GM21447 (cell line): ENCODE data around the gene GCA.

Source experiments
- ATAC-seq: cut with Tn5 transposase; IDR thresholded peaks from one replicate; pipeline ENCODE4 v1.9.1; 2021; ENCODE audit not compliant: unreplicated experiment

The GCA gene, protein sequence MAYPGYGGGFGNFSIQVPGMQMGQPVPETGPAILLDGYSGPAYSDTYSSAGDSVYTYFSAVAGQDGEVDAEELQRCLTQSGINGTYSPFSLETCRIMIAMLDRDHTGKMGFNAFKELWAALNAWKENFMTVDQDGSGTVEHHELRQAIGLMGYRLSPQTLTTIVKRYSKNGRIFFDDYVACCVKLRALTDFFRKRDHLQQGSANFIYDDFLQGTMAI

DNA sequence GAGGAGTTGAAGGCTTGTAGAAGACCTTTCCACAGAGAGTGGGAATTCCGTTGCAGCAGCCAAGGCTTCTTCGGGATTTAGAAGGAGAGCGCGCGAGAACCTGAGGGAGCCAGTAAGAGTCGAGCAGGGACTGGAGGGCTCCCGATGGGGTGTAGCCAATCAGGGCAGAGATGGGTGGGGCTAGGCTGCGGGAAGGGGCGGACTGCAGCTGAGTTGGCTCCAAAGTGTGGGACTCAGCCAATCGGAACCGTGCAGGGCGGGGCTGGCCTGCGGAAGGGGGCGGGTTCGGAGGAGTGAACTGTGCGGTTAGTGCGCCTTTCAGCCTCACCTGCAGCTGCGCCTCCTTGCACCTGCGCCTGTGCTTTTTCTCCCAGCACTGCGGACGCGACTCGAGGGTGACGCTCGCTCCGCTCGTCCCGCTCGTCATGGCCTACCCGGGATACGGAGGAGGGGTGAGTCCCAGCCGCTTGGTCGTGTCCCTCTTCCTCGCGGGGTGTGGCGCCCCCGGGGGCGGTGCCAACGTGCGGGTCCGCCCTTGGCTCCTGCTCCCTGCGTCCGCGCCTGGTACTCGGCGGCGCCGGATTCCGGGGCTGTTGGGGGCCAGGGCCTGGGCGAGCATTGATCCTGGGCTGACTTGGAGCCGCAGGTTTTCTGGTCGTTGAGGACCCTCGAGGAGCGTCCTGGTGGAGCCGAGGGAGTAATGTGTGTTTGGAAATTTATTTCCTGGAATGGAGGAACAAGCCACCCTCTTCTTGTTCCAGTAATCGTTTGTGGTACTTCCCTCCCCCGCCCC lies at the start of gene GCA:
GCA (plus strand) TSS at position 309 of the 793 bp plus-strand sequence; CDS start at position 426, 117 bp downstream.
- peak; percentile 98 for ATAC-seq

DNA sequence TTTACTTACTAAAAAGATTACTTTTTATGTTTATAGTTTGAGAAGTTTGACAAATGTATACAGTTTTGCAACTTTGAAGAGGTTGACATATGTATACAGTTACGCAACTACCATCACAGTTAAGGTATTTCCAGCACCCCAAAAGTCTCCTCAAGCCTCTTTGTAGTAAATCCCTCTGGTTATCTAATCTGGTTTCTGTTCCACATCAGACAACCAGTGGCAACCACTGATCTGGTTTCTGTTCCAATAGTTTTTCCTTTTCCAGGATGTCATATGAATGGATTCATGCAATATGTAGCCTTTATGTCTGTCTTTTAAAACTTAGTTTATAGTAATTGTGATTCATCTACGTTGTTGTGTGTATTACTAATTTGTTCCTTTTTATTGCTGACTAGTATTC lies 48.9 kb upstream of the GCA start:
- no peak for ATAC-seq

DNA sequence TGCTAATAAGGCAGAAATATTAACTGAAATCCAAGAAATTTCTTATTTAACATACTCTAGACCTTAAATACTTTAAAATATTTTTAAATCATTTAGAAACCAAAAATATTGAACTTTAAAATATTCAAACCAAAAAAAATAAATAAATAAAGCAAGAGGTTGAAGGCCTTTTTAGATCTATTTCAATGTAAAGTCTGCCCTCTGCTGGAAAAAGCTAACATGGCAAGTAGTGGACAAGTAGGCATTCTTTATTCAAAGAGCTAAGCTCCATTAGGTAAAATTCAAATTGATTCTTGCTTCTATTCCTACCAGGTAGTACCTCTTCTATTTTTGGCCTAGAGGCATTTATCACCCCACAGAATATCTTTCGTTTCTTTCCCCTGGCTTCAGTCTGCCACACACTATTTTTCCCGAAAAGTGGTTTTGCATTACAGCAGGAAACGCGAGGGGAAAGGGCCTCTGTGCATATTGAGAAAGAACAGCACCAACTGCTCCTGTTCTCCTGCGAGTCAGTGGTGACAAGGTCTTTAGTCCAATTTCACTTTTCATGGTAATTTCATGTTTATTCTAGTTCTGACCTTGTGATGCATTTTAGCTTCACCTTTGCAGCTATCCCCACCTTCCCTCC lies 45.9 kb upstream of the GCA start:
- peak; percentile 73 for ATAC-seq

DNA sequence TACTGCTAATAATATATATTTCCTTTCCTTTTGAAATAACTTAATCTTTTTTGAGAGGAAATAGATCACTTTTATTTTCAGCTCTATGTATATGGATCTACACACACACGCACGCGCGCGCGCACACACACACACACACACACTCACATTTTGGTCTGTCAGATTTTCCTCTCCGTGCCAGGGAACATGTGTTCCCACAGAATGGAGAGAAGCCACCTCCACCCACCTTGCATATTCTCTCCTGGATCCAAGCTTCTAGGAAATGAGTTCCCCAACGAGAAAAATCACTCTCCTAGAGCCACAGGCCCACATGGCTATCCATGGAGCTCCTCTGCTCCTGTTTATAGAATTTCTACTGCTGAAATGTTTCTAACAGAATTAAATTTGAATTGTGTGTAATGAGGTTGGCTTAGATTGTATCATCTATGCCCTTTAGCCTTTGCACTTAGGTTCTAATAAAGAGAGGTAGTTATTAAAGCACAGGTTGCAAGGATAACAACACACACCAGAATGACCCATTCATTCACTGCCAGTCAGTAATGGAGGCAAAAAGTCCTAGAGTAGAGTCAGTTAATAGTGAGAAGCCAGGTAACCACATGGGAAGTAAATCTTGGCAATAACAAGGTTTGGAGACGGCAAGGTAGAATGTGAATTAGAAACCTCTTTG lies 45.1 kb upstream of the GCA start:
- no peak for ATAC-seq

DNA sequence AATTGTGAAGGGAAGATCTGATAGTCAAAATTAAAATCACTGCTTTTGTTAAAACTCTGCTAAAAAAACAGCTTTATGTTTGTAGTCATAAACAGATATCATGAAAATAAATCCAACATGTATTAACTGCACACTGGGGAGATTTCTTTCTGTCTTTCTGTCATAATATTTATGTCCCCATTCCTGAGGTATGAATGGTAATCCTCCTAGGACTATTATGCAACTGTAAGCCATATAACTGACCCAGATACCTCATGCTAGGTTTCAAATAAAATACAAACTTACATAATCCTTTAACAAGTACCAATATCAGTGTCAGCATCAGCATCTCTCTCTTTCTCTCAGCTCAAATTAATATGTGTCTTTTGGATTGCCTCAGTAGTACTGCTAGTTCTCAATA lies 43.7 kb upstream of the GCA start:
- ATAC-seq: no peak

DNA sequence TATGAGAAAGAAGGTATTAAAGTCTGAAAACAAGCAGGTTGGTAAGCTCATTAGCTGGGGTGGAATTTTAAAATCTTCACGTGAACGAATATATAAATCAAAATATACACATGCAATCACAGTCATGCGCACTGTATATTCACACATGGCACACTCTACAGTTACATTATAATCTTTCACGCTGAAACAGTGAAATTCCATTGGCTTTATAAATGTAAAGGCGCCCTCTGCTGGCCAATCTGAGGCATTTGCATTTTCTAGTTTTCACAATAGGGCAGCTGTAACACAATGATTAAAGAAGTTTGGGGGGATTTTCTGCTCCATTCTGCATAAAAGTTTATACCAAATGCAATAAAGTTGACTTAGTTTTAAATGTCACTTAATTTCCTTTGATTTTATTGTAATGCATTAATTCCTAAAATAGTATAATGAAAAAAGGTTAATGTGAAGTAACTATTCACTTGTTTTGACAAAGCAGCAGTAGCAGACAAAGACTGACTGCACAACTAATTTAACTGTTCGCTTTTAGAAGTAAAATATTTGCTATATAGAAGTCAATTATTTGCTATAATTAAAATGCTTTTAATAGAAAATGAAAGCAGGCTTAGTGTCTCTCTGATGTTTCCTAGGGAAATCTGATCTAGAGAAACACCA lies 42.7 kb upstream of the GCA start:
- peak; percentile 76 for ATAC-seq

DNA sequence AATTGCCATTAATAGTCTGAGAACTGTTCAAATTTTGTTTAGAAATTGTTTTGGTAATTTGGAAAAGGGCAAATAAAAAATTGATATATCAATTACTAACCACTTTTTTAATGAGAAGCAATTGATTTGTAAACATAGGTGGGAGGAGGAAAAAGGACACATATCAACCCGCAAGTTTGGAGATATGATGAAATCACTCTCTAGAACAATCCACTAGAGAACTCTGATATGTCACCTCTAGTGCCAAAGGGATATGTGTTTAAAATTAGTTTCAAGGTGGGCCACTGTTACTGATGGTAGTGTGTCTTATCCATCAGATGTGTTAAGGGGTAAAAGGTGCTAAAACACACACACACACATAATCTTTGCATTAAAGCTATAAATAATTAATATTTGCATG lies 42.1 kb upstream of the GCA start:
- ATAC-seq: no peak

DNA sequence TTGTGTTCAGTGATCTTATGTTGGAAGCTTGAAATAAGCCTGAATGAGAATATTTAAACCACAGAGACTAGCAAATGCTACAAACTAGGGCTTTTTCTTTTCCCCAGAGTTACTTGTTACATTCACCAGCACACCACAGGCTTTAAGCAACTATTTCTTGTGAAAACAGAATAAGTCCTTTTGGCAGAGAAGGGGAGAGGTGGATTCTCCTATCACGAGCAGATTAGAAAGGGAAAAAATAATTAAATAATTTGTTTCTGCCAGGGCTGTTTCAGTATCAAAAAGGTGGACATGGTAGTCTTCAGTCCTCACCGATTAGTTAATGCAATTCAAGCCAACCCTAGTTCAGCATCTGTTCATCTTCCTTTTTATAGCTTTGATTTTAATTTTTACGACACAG lies 38.0 kb upstream of the GCA start:
- ATAC-seq: no peak

DNA sequence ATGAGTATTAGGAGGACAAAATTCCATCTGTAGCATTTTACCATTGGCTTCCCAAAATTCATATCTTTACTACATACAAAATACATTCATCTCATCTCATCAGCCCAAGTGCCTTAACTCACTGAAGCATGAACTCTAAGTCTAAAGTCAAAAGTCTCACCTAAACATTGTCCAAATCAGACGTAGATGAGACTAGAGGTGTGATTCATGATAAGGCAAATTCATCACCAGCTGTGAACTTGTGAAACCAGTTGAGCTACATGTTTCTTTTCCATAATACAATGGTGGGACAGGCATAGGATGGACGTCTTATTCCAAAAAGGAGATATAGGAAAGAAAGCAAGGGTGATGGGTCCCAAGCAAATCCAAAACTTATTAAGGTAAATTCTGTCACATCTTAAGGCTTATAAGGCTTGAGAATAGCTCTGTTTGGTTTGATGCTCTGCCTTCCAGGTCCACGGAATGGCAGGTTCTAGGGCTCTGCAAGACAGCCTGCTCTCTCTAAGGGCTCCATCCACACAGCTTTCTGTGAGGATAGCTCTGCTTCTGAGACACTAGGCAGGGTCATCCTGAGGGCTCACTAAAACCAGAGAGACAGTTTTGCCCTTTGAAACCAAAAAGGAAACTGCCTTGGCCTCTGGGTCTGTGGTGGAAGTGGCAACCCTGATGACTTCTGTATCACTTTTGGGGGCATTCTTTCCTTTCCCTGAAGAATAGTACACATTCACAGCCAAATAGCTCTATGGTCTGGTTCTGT lies 35.0 kb upstream of the GCA start:
- peak; percentile 67 for ATAC-seq

DNA sequence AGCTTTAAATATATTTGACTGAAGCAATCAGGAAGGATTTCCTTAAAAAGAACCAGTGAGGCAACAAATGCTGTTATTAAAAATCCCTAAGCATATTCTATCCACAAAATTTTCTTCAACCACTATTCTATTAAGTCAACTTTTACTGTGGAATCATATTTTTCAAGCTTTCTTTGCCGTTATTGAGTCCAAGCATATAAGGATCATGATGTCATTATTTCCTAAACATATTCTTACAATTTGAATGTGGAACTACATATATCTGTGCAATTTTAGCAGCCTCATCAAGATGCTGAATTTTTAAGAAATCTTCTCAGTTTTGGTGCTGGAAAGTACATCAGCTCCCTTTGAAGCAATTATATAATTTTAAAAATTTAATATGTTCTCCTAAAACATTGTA lies 31.1 kb upstream of the GCA start:
- no peak for ATAC-seq

DNA sequence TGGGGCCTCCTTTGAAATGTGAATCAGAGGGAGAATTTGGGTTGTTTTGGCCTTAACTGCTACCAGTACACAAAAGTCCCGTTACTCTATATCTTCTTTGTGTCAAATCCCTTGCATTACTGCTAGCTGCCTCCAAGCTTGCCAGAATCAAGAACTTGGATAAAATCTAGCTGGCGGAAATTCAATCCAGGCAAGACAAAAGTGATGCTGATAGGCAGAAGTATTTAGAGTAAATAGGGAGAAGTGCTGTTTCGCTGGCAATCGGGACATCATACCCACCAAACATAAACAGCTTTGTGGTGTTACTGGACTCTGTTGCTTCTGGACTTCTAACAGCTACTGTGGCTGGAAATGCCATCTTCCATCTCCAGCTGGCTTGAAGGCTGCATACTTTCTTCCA lies 28.0 kb upstream of the GCA start:
- no peak for ATAC-seq

DNA sequence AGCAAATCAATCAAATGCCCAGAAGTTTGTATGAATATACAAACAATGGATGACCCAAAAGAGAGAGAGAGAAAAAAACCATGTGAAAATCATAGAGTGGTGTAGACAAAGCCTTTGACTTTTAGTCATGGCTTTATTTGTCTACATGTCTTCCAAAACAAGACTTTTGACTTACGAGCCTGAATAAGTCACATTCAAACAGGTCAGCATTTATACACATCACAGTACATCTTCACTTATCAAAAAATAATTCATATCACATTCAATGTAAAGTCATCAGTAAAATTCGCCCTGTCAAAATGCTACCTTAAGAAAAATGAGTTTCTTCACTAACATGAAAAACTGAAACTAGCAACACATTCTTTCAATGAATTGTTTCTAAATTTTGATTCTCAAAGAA lies 27.3 kb upstream of the GCA start:
- ATAC-seq: no peak

DNA sequence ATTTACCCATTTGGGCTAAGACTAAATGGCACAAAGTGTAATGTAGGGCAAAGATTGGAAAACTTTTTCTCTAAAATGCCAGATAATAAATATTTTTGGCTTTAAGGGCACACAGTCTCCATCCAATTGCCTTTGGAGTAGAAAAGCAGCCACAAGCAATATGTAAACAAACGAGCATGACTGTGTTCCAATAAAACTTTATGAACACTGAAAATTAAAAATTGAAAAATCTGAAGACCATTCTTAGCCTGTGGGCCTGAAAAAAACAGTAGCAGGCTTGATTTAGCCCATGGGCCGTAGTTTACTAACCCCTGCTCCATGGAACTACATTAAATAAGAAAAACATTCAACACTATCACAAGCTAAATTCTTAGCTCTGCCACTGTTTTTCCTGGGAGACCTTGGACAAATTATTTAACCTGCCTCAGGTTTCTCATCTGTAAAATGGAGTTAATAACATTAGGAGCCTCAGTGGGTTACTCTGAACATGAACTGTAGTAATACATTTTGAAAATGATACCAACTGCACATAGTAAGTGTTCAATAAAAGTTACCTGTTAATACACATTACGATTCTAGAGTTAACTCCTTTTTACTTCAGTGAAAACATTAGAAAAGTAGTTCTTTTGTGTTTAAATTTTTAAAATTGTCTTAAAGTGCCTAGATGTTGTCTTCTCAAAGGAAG lies 26.7 kb upstream of the GCA start:
- no peak for ATAC-seq

DNA sequence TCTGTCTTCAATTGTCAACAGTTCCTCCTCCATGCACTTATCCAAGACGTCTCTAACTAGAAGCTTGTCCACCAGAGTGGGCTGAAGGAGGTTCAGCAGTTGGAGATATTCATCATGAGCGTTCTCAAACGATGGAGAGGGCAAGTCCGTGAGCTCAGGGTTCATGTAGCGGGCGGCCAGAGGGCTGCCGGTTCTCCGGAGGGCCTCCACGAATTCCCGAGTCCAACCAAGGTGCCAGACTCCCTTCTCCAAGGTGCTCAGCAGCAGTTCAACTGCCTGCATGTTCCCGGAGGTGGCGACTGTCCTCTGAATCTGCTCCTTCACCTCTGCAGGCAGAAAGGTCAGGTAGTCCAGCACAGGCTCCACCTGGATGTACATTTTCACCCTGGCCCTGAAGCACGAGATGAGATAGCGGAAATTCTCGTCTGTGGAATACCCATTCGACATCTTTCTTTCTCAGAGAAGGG lies 26.0 kb upstream of the GCA start:
- ATAC-seq: peak; percentile 5

DNA sequence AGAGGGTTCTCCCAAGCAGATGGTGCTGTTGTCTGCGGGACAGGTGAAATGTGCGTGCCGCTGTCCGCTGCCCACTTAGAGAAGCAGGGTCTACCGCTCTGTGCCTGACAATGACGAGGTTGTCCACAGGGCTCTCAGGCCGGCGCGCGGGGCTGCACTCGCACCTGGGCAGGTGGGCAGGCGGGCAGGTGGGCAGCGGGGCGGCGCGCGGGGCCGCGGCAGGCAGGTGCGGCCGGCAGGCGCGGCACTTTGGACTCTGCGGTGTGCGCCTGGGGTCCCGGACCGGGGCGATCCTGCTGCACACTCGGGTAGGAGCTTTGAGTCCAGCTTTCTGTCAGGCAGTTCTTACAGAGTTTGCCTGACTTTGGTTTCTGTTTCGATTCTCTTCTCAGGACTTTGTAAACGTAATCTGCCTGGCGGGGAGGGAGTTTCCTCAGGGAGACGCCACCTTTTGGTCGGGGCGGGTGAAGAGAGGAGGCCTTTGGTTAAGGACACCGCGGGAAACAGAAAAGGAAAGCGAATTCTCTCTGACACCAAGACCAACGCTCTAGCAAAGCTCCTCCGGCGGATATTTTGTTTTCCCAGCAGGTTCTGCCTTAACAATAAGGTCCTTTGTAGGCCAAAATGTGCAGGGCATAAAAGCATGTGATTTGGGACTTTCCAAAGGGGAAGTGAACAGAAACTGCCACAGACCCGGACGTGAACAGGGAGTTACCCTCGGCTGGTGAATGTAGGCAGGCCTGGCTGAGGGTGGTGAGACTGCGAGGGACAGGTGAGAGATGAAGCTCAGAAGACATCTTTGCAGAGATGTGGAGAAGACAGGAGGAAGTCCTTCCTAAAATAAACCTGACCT lies 25.4 kb upstream of the GCA start, which contains the start of gene IFIH1:
IFIH1 (minus strand) TSS at position 357 of the 853 bp plus-strand sequence. CDS start 377 bp downstream, outside the sequence.
- peak; percentile 82 for ATAC-seq

DNA sequence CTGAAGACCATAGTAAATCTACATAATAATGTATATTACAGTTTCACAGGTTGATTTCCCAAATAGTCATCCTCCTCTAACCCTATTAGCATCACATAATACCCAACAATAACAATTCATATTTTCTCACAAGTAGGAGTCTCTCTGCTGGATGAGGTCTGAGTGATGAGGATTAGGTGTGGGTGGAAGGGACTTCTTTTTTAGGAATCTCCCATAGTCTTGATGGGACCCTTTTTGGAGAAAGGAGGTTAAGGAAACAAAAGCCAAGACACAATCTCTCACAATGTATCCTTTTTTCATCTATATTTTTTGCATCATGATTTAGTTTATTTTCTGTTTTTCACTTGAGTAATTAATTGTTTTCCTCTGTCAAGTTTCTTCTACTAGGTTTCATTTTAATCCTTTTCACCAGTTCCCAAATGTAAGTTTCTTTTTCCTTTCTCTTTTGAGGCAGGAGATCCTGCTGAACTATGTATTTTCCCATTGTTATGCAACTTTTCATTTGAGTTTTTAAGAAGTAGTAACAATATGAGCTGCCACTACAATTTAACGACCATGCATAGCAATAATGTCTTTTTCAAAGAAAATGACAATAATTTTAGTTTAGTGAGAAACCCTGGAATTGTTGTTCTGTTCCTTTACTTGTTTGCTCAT lies 22.9 kb upstream of the GCA start:
- no peak for ATAC-seq

DNA sequence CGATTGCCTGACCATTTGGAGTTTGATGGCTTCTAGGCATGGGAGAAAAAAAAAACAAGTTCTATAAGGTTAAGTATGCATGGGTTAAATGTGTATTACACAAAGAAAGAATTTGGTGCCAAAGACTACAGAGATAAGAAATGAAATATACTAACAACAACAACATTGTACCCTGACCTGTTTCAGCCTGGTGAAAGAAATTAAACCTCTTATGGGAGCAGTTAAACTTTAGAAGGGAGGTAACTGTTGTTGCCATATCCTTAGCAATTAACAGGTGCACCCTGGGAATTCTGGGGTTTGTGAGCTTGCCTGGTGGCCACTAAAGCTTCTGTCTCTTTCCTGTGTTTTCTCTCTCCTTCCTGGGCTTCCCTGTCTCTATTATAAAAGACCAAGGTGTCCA lies 19.0 kb upstream of the GCA start:
- ATAC-seq: no peak

DNA sequence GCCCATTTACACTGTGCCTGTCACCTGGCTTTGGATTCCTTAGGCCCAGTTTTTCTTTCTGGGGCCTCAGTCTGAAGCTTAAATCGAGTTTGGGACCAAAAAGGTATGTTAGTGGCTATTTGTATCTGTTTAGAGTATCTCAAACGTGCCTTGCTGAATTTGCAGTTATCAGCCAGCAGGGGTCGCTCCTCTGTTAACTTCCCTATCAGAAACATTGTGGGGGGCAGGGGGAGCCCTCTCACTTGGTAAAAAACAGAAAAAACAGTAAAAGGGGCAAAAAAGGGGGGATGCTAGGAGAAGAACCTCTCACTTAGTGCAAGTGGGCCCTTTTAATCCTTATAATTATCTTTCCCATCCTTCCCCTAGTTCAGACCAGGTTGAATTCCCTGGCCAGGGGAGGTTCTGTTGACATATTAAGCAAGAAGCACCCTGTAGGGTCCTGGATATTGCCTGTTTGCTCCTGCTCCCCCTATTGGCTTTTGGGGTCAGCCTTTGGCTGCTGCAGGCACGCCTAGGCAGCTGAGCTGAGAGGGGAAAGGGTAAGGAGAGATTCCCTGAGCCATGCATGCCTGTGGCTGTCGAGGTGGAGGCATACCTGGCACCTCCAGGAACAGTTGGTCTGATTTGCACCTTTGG lies 16.7 kb upstream of the GCA start:
- no peak for ATAC-seq
